BJ (cell line): ENCODE data around the gene FAM171A1. TPM values are rescaled to one million over a fixed set of nuclear protein-coding genes. Genes with fewer than 3 reads are reported as not detected.
"Not testable (repeated sequence)": the region's sequence is repeated elsewhere in the genome, so short reads cannot be mapped to it uniquely, and the experiment has no call there.

Experiments
- CTCF ChIA-PET: fragments of 350-600 bp; formaldehyde crosslinking; extraction: SDS; loops from one replicate; lab custom pipeline; 2021; ENCODE audit warnings: antibody characterized with exemption, inconsistent platforms; lab: Yijun Ruan, JAX
- POLR2A ChIA-PET: fragments of 300-600 bp; sonication (Branson Sonifier 250); formaldehyde crosslinking; extraction: SDS; loops from one replicate; lab custom pipeline; 2021; ENCODE audit warnings: antibody characterized with exemption; lab: Charles Lee
- DNase-seq: peaks from one replicate; pipeline ENCODE4 v3.0.0-alpha.2; 2011; ENCODE audit warnings: low read depth
- H3K27me3 ChIP-seq: 2 replicates; pipeline ENCODE4 v1.6.0; 2011; ENCODE audit warnings: low read length; ENCODE audit not compliant: control insufficient read depth, insufficient read depth
- H3K36me3 ChIP-seq: 2 replicates; pipeline ENCODE4 v1.5.1; 2011; ENCODE audit warnings: low read length; ENCODE audit not compliant: control insufficient read depth, insufficient read depth
- H3K4me3 ChIP-seq: 2 replicates; pipeline ENCODE4 v1.5.1; 2011; ENCODE audit warnings: low read depth, mild to moderate bottlenecking, control low read depth, low read length
- polyA plus RNA-seq: library from polyadenylated mRNA; depleted of rRNA; stranded (reverse); fragments of >200 nt; gene quantifications from 2 replicates; pipeline ENCODE4 v1.2.3, GENCODE V29; 2011
- TF ChIP-seq, protein P1 (sequence below): IDR thresholded peaks from 2 replicates; pipeline ENCODE4 v1.5.1; 2011; ENCODE audit warnings: low read depth, mild to moderate bottlenecking, control low read depth, inconsistent platforms, low read length, moderate library complexity; ENCODE audit not compliant: insufficient read depth

FAM171A1 gene
- polyA plus RNA-seq, 1 experiment, result 18.4 TPM

DNA sequence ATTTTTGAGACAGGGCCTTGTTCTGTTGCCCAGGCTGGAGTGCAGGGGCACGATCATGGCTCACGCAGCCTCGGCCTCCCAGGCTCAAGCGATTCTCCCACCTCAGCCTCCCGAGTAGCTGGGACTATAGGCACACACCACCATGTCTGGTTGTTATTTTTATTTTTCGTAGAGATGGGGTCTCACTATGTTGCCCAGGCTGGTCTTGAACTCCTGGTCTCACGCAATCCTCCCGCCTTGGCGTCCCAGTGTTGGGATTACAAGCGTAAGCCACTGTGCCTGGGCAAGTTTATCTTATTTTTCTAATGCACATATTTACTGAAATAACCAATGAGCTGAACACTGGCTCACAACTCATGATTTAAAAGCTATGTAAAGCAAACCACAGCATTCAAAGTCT lies 61.9 kb downstream of the FAM171A1 start:
- POLR2A ChIA-PET, result no interaction called here
- no peaks in the 10 kb centered on the region for H3K27me3 ChIP-seq
- no peak for DNase-seq
- CTCF ChIA-PET, result interaction anchor here (1.0 kb wide), 1 partner anchor 40 kb away, joined by 3 read pairs; no protein-coding TSS in a partner anchor
- no peaks in the 10 kb centered on the region for H3K36me3 ChIP-seq
- TF ChIP-seq, protein P1, sequence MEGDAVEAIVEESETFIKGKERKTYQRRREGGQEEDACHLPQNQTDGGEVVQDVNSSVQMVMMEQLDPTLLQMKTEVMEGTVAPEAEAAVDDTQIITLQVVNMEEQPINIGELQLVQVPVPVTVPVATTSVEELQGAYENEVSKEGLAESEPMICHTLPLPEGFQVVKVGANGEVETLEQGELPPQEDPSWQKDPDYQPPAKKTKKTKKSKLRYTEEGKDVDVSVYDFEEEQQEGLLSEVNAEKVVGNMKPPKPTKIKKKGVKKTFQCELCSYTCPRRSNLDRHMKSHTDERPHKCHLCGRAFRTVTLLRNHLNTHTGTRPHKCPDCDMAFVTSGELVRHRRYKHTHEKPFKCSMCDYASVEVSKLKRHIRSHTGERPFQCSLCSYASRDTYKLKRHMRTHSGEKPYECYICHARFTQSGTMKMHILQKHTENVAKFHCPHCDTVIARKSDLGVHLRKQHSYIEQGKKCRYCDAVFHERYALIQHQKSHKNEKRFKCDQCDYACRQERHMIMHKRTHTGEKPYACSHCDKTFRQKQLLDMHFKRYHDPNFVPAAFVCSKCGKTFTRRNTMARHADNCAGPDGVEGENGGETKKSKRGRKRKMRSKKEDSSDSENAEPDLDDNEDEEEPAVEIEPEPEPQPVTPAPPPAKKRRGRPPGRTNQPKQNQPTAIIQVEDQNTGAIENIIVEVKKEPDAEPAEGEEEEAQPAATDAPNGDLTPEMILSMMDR, result no peak
- no peak overlapping the region for H3K4me3 ChIP-seq

DNA sequence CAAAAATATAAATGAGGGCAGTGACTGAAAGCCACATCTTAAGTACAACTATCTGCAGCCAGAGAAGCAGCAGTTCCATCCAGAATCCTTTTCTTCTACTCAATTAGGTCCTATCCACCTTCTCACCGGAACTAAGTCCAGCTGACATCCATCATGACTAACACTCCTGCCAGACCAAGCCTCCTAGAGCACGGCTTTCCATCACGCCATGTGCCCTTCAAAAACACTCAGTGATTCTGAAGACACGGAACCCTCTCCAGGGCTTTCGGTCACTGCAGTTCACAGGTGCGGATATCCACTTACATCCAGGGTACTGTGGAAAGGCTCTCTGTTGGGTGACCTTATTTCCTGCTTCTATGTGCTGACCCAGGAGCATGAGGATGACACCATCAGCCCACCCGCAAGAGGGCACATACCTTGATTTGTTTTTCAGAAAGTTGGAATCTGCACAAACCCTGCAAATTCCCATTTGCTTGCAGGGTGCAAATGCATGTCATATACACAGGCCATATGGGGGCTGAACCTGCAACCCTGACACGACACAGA lies 64.3 kb downstream of the FAM171A1 start:
- ChIA-PET CTCF (no interaction called here), POLR2A (no interaction called here)
- no peaks in the 10 kb centered on the region for H3K27me3 ChIP-seq
- H3K36me3 ChIP-seq, result no peaks in the 10 kb centered on the region
- TF ChIP-seq, protein P1, result no peak
- DNase-seq, result no peak
- no peak overlapping the region for H3K4me3 ChIP-seq

- CTCF ChIA-PET, result no interaction called here
- no peaks in the 10 kb centered on the region for H3K27me3 ChIP-seq
- TF ChIP-seq, protein P1, result no peak
Measured at GRCh38 chr10:15305634-15306033, 65.5 kb downstream of the FAM171A1 start.

GRCh38 chr10:15305161-15305560 lies 65.9 kb downstream of the FAM171A1 start:
- no peak for DNase-seq
- Histone ChIP-seq H3K27me3 (no peaks in the 10 kb centered on the region), H3K36me3 (no peaks in the 10 kb centered on the region), H3K4me3 (no peak overlapping the region)
- TF ChIP-seq, protein P1, result no peak
- POLR2A ChIA-PET, result interaction anchor here (0.7 kb wide), 1 partner anchor 162 kb away, joined by 3 read pairs; no protein-coding TSS in a partner anchor
- CTCF ChIA-PET, result no interaction called here

More at GRCh38 chr10:15305634-15306033, 65.5 kb downstream of the FAM171A1 start:
- POLR2A ChIA-PET, result interaction anchor here (0.7 kb wide), 1 partner anchor 163 kb away, joined by 3 read pairs; no protein-coding TSS in a partner anchor
- H3K36me3 ChIP-seq, result no peaks in the 10 kb centered on the region
- no peak for DNase-seq
- H3K4me3 ChIP-seq, result no peak overlapping the region

DNA sequence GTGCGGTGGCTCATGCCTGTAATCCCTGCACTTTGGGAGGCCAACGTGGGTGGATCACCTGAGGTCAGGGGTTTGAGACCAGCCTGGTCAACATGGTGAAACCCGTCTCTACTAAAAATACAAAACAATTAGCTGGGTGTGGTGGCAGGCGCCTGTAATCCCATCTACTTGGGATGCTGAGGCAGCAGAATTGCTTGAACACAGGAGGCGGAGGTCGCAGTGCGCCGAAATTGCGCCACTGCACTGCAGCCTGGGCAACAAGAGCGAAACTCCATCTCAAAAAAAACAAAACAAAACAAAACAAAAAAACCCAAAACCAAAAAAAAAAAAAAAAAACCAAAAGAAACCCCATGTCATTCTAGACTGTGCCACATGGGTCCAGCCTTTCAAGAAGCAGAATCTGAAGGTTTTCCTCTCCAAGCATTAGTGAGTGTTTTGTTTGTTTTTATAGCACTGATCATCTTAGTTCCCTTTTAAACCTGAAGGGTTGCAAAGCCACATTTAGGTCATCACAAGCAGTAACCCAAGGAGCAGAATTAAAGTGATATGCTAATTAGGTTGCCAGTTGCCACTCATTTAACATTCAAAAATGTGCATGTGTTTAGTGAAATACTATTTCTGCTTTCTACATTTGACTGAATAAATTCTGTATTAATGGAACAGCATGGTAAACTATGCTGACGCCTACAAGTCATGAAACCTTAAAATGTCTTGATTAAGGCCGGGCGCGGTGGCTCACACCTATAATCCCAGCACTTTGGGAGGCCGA lies 68.7 kb downstream of the FAM171A1 start:
- POLR2A ChIA-PET, DNase-seq, H3K27me3 ChIP-seq, H3K36me3 ChIP-seq, H3K4me3 ChIP-seq, CTCF ChIA-PET: not testable (repeated sequence)
